Occipital lobe (tissue), 2 donors: ENCODE results near the gene SOX21. TPM values are rescaled to one million over a fixed set of nuclear protein-coding genes. Genes with fewer than 3 reads are reported as not detected.
"Not testable (repeated sequence)": the region's sequence is repeated elsewhere in the genome, so short reads cannot be mapped to it uniquely, and the experiment has no call there.

Experiments
- DNase-seq: peaks from one replicate; lab custom pipeline; 2025; lab: John Stamatoyannopoulos, UW
- total RNA-seq: library from RNA; depleted of rRNA; stranded (reverse); fragments of >200 nt; gene quantifications from one replicate; pipeline ENCODE4 v1.2.3, GENCODE V29; 2014

The SOX21 gene
- total RNA-seq: 4.2 TPM

GRCh38 chr13:94712287-94712811, at the start of gene SOX21:
Gene SOX21, minus strand, starts transcription at chr13:94712545. Its CDS starts 496 bp downstream, at chr13:94712049.
- DNase-seq: no peak

DNA sequence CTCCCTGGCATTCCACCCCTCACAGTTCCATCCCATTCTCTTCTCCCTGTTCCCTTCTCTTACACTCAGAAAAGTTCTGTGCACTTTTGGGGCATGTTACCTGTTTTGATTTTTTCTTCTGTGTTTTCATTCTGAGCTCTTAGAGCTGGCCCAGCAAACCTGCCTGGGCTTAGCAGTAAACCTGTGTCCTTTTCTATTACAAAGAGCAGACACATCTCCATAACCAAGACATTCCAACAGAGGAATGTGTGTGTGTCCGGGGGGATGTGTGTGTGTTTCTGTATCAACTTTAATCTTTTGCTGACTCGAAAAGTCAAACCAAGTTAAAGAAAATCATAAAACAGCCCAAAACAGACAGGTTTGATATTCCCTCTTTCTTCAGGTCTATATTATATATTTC, 49.1 kb upstream of the SOX21 start:
- no peak for DNase-seq

DNA sequence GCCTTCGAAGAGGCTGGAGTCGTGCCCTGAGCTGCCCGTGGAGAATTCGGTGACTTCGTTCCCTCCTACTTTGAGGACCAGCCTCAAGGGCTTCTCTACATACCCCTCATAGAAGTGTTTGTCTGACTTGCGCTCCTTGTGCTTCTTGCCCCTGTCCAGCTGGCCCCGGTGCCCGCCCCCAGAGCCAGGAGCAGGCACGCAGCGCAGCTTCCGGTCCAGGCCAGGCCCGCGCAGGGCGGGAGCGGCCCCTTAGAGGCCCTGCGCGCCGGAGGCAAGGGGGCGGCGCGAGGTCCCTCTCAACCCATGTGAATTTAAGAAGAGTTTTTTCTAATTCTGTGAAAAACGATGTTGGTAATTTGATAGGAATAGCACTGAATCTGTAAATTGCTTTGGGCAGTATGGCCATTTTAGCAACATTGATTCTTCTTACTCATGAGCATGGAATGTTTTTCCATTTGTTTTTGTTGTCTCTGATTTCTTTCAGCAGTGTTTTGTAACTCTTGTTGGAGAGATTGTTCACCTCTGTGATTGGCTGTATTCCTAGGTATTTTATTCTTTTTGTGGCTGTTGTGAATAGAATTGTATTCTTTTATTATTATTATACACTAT, 46.9 kb upstream of the SOX21 start:
- no peak for DNase-seq

GRCh38 chr13:94758436-94758960, 46.2 kb upstream of the SOX21 start:
- DNase-seq: no peak

DNA sequence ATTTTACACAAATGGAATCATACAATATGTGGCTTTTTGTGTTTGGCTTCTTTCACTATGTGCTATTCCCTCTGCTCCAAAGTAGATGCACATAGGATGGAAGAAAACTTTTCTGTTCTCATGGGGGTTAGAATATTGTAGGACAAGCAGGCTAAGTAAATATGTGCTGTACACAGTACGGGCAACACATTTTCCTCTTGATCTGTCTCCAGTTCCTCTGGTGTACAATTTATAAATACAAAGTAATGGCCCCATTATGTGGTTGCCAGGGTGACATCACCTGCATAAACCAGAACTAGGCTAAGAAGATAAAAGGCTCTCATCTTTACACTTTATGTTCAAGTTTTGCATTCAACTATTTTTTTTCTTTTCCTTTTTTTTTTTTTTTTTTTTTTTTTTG, 41.0 kb upstream of the SOX21 start:
- DNase-seq: no peak

DNA sequence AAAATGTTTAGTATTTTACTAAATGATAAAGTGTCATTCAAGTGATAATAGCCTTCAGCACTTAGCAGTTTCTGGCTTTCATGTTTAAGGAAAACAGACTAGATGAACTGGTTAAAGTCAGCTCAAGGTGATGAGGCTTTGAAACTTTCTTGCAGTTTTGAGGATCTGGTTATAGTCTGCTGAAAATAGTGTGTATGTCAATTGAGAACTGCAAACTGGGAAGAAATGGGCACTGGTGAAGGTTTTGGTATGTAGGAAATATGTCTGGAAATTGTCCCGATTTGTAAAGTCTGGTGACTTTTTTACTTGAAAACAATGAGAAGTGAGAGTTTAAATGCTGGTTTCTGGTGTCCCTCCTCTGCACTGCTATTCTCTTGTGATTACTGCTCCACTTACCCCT, 36.8 kb upstream of the SOX21 start:
- no peak for DNase-seq

DNA sequence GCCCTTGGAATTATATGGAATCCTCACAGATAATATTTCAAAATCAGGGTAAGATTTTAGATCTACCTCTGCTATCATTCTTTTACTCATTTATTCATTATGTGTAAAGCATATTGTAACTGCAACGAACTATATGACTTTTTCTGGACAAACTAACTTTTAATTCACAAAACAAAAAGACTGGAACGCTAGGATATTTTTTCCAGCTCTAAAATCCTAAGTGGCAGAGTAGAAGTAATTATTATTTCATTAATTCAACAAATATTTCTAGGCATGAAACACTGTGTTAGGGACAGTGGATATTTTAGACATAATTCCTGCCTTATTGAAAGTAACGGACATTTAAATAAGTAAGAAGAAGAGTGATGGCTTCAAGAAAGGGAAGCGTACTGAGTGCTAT, 26.9 kb upstream of the SOX21 start:
- no peak for DNase-seq

DNA sequence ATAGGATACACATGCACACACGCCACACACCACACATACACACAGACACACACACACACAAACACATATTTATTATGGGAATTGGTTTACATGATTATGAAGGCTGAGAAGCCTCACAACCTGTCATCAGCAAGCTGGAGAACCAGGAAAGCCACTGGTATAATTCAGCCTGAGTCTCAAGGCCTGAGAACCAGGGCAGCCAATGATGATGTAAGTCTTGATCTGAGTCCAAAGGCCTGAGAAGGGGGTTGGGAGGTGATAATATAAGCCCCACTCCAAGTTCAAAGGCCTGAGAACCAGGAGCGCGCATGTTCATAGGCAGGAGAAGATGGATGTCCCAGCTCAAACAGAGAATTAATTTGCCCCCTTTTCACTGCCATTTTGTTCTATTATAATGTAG, 18.7 kb upstream of the SOX21 start:
- DNase-seq: no peak

- not testable (repeated sequence) for DNase-seq
Measured at GRCh38 chr13:94729941-94730340, 17.6 kb upstream of the SOX21 start.

GRCh38 chr13:94726425-94726824, 14.1 kb upstream of the SOX21 start:
- no peak for DNase-seq

DNA sequence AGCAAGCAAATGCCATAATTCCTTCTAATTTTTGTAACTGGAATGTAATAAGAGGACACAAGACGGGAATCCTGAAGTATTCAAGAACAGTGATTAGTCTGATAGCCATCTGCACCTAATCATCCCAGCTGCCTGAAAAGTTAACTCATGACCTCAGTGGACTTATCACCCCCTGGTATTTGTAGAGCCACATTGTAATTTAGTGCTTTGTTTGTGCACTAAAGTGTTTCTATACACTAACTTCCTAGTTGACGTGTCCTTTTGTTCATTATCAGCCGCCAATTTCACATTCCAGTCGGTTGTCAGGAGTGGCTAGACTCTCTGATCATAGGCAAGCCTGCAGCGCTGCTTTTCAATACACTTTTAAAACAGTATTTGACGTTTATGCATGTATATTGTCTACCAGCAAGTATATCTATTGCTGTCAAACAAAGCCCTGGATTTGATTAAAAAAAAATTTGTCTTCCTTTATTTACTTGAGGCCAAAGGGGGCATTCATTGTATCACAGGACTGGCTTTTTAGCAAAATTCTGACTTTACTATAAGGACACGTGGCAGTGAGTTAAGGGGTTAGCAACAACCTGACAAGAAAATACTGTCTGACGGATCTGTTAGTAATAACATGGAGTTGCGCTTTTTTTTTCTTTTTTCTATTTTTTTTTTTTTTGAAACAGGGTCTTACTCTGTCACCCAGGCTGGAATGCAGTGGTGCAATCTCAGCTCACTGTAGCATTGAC, 10.4 kb upstream of the SOX21 start:
- no peak for DNase-seq

DNA sequence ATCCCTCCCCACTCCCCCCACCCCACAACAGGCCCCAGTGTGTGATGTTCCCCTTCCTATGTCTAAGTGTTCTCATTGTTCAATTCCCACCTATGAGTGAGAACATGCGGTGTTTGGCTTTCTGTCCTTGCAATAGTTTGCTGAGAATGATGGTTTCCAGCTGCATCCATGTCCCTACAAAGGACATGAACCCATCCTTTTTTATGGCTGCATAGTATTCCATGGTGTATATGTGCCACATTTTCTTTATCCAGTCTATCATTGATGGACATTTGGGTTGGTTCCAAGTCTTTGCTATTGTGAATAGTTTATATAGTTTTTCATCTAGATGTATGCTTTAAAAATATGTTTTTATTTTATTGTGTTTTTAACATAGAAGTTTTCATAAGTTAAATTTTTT, 6.4 kb upstream of the SOX21 start:
- not testable (repeated sequence) for DNase-seq

DNA sequence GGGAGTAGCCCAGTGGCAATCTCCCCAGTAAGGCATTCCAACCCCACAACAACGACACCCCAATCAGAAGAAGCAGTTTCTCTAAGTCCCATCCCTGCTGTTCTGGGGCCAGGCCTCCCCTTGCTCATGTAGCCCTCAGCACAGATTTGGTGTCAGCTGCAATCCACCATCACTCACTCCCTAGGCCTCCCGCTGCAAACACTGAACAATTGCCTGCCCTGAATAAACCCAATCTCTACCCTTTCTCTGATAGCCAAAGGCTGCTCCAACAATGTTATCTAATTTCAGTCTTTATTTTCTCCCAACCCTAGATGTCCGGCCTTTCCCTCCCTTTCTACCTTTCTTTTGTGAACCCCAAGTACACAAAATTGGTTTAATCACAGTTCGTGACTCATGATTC, 5.6 kb upstream of the SOX21 start:
- DNase-seq: no peak

DNA sequence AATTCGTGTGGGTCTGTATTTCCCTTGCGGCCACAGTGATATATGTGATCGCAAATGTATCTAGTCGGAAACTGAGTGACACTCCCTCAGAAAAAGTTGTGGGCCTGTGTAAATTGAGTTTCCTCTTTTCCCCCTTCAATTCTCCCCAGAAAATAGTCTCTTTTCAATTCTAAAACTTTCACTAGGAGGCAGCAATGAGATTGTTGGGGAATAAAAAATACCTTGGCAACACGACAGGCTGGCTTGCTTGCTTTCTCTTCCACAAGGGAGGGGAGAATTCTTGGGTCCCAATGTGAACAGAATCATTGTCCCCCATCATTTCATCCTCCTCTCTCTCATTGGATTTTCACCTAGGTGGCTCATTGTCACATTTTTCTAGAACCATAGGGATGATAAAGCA, 3.7 kb upstream of the SOX21 start:
- DNase-seq: no peak

DNA sequence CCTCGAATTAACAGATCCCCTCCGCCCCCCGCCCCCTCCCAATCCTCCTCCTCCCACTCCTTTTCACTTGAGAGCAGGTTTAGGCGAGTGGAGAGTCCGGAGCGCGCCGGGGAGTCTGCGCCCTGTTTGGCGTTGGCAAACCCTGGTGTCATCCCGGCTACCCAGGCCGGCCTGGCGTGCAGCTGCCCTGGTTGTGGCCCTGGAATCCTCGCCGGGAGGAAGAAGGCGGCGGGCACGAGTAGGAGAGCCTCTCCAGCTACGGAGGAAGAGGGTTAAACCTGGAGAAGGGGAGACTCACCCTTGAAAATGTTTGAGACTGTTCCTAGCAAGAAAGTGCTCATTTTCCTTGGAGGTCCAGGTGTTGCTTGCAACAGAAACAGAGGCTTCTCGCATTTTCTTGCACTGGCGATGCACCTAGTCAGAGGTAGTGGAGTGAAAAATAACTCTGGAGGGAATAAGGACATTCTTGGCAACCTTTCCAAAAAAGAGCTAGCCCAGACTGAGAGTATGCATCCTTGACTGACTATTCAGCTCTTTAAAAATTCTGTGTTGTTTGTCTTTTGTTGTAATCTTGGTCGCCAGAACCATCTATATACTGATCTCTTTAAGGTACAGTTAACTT, 1.3 kb upstream of the SOX21 start:
- no peak for DNase-seq

DNA sequence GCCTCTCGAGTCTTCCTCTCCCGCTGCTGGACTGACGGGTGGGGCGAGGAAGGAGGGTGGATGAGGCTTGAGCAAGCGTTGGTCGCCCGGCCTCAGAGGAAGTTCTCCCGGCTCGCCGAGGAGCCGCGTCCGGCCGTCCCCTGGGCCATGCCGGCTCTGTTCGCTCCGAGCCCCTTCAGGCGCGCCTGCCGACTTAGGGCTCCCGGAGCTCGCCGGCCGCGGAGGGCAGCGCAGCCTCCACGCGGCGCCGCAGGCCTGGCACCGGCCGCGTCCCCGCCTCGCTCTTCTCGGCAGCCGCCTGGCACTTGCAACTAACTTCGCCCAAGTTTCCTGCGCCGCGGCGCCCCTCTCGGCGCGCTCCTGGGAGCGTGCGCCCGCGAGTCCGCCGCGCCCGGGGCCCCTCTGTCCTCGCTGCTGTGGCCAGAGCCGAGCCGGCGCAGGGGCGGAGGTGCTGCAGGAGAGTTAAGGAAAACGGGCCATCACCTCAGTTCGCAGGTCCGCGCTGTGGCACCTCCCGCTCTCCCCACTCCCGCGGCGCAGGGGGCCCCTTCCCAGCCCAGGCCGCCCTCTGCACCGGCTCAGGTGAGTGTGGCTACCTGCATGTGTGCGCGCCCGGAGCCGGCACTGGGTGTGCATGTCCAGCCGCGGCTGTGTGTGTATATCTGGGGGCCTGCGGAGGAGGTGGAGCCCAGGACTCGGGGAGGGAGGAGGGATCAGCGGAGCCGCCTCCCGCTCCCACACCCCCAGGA, 641 bp upstream of the SOX21 start:
- DNase-seq: peak; percentile 32

DNA sequence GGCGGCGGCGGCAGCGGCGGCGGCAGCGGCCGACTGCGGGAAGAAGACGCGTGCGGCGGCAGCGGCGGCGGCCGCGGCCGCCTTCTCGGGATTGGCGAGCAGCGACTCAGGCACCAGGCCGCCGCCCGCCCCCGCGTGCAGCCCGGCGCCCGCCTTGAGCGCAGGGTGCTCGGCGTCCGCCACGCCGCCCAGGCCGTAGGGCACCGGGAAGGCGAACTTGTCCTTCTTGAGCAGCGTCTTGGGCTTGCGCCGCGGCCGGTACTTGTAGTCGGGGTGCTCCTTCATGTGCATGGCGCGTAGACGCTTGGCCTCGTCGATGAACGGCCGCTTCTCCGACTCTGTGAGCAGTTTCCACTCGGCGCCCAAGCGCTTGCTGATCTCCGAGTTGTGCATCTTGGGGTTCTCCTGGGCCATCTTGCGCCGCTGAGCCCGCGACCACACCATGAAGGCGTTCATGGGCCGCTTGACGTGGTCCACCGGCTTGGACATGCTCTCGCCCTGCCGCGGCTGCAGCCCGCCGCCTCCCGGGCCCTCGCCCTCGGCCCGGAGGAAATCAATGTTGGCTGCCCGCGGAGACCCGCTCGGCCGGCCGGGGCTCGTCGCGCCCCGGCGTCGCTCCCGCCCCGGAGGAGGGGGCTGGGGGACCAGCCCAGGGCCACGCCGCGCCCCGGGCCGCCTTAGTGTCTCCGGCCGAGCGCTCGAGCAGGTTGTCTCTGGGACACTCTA, 621 bp downstream of the SOX21 start:
- DNase-seq: no peak

- no peak for DNase-seq
Measured at GRCh38 chr13:94710881-94711560, 1.3 kb downstream of the SOX21 start.

DNA sequence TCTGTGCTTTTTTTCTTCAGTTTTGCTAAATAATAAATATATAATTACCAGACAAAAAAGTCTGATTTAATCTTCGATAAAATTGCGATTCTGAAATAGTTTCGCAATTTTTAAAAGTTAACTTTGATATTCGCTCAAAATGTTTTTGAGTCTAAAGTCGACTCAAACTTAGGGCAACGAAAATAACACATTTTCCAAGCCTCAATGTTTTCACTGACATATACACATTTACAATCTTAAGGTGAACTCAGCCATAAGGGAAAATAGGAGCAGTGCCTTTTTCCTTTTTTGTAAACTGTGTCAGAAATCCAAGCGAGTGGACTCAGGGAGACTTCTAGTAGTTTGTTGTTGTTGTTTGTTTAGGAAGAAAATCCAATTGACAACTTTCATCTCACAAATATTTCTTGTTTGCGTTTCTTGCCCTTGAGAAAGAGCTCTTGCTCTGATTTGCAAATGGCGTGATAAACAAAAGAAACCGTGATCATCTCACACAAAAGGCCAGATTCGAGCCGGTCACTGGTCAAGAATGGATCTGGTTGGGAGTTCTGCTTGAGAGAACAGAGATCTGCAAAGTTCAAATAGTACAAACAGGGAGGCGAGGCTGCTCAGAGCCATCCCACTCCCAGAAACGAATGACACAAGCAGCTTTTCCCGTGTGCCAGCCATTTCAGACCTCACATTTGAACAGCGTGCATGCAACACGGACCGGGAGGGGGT, 2.1 kb downstream of the SOX21 start:
- no peak for DNase-seq
